ENCODE data around the gene NXT2. TPM values are rescaled to one million over a fixed set of nuclear protein-coding genes. Genes with fewer than 3 reads are reported as not detected.

Gene NXT2
- total RNA-seq, 4 donors from 2014 or later = 4.0 to 13.2 (median 8.0) TPM

DNA sequence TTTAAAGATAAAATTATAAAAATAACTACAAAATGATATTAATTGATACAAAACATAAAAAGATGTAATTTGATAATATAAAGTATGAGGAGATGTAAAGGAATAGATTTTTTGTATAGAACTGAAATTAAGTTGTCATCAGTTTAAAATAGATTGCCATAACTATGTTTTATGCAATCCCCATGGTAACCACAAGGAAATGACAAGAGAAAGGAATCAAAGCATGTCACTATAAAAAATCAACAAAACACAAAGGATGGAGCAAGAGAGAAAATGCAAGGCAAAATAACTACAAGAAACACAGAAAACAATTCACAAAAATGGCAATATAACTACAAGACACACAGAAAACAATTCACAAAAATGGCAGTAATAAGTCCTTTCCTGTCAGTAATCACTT lies 27.7 kb upstream of the NXT2 start:
- Histone ChIP-seq H3K27ac (no peak overlapping the region), H3K27me3 (no peaks in the 10 kb centered on the region), H3K4me3 (no peak overlapping the region), H3K4me1 (no peaks in the 10 kb centered on the region), H3K36me3 (no peaks in the 10 kb centered on the region), H3K9me3 (no peaks in the 10 kb centered on the region)
- TF ChIP-seq, protein P1, sequence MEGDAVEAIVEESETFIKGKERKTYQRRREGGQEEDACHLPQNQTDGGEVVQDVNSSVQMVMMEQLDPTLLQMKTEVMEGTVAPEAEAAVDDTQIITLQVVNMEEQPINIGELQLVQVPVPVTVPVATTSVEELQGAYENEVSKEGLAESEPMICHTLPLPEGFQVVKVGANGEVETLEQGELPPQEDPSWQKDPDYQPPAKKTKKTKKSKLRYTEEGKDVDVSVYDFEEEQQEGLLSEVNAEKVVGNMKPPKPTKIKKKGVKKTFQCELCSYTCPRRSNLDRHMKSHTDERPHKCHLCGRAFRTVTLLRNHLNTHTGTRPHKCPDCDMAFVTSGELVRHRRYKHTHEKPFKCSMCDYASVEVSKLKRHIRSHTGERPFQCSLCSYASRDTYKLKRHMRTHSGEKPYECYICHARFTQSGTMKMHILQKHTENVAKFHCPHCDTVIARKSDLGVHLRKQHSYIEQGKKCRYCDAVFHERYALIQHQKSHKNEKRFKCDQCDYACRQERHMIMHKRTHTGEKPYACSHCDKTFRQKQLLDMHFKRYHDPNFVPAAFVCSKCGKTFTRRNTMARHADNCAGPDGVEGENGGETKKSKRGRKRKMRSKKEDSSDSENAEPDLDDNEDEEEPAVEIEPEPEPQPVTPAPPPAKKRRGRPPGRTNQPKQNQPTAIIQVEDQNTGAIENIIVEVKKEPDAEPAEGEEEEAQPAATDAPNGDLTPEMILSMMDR (IDR thresholded peaks at IDR 0.05) = no peak
- no peak for TF ChIP-seq POLR2A (IDR thresholded peaks at IDR 0.05)
- DNase-seq = no peak

DNA sequence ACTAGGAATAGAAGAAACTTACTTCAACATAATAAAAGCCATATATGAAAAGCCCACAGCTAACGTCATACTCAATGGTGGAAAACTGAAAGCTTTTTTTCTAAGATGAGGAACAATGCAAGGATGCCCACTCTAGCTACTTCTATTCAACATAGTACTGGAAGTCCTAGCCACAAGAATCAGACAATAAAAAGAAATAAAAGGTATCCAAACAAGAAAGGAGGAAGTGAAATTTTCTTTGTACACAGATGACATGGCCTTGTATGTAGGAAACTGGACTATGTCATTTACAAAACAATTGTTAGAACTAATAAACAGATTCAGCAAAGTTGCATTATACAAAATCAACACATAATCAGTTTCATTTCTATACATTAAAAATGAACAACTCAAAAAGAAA lies 25.5 kb upstream of the NXT2 start:
- H3K36me3 ChIP-seq = no peaks in the 10 kb centered on the region
- no peak for DNase-seq
- no peaks in the 10 kb centered on the region for H3K4me1 ChIP-seq
- H3K4me3 ChIP-seq = no peak overlapping the region
- H3K27me3 ChIP-seq = no peaks in the 10 kb centered on the region
- TF ChIP-seq, protein P1 (IDR thresholded peaks at IDR 0.05) = no peak
- no peak for TF ChIP-seq POLR2A (IDR thresholded peaks at IDR 0.05)
- H3K9me3 ChIP-seq = no peaks in the 10 kb centered on the region
- no peak overlapping the region for H3K27ac ChIP-seq

DNA sequence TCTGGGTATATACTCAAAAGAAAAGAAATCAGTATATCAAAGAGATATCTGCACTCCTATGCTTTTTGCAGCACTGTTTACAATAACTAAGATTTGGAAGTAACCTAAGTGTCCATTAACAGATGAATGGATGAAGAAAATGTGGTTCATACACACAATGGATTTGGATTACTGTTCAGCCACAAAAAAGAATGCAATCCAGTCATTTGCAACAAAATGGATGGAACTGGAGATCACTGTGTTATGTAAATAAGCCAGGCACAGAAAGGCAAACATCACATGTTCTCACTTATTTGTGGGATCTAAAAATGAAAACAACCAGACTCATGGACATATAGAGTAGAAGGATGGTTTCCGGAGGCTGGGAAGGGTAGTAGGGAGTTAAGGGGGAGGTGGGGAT lies 17.6 kb upstream of the NXT2 start:
- Histone ChIP-seq H3K36me3 (no peaks in the 10 kb centered on the region), H3K4me3 (no peak overlapping the region), H3K27ac (no peak overlapping the region), H3K27me3 (no peaks in the 10 kb centered on the region), H3K4me1 (no peaks in the 10 kb centered on the region), H3K9me3 (no peaks in the 10 kb centered on the region)
- DNase-seq = no peak
- no peak for TF ChIP-seq POLR2A (IDR thresholded peaks at IDR 0.05)
- TF ChIP-seq, protein P1 (IDR thresholded peaks at IDR 0.05) = no peak

DNA sequence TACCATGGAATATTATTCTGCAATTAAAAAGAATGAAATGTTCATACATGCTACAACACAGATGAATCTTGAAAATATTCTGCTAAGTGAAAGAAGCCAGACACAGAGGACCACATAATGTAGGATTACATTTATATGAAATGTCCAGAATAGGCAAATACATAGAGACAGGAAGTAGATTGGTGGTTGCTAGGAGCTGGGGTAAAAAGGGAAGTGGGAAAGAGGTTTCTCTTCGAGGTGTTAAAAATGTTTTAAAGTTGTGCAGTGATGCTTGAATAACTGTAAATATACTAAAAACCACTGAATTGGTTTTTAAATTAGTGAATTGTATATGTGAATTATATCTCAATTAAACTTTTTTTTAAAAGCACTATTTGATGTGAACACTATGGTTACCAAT lies 3.6 kb upstream of the NXT2 start:
- Histone ChIP-seq H3K36me3 (no peaks in the 10 kb centered on the region), H3K9me3 (no peaks in the 10 kb centered on the region), H3K4me1 (no peaks in the 10 kb centered on the region), H3K27me3 (no peaks in the 10 kb centered on the region), H3K4me3 (no peak overlapping the region), H3K27ac (no peak overlapping the region)
- no peak for TF ChIP-seq POLR2A (IDR thresholded peaks at IDR 0.05)
- TF ChIP-seq, protein P1 (IDR thresholded peaks at IDR 0.05) = no peak
- DNase-seq = no peak

DNA sequence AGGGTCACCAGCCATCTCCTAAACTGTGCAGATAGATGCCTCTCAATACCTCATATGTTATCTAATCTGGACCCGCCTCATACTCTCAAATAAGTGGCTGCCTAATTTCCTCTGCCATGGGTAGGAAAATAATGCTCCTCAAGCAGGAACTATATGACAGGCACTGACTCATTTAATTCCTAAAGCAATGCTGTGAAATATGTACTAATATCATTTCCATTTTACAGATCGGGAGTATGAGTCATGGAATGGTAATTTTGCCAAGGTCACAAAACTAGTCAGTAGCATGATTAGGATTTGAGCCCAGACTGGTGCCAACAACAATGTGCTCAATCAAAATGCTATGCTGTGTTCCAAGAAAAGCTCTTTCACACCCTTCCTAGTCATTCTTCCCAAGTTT lies 3.0 kb upstream of the NXT2 start:
- Histone ChIP-seq H3K27me3 (no peaks in the 10 kb centered on the region), H3K9me3 (no peaks in the 10 kb centered on the region), H3K27ac (no peak overlapping the region), H3K4me3 (no peak overlapping the region), H3K36me3 (no peaks in the 10 kb centered on the region), H3K4me1 (no peaks in the 10 kb centered on the region)
- TF ChIP-seq POLR2A (IDR thresholded peaks at IDR 0.05) = no peak
- TF ChIP-seq, protein P1 (IDR thresholded peaks at IDR 0.05) = no peak
- no peak for DNase-seq

DNA sequence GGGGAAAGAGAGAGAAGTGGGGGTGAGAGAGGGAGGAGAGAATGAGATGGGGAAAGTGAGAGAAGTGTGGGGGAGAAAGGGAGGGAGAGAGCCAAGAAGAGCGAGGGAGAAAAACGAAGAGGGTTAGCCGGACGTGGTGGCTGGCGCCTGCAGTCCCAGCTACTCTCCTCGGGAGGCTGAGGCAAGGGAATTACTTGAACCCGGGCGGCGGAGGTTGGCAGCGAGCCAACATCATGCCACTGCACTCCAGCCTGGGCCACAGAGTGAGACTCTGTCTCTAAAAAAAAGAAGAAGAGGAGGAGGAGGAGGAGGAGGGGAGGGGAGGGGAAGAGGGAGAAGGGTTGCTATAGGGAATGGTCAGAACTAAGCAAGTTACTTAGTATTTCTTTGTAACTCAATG lies 1.7 kb upstream of the NXT2 start:
- no peak for TF ChIP-seq POLR2A (IDR thresholded peaks at IDR 0.05)
- Histone ChIP-seq H3K27me3 (no peaks in the 10 kb centered on the region), H3K36me3 (no peaks in the 10 kb centered on the region), H3K9me3 (no peaks in the 10 kb centered on the region), H3K4me1 (no peaks in the 10 kb centered on the region), H3K27ac (no peak overlapping the region), H3K4me3 (no peak overlapping the region)
- DNase-seq = no peak
